Measurements from ENCODE around the gene CD1E.

Gene CD1E

GRCh38 chr1:158407092-158407491 is 53.4 kb downstream of the CD1E start:
- TF ChIP-seq CTBP1 (IDR thresholded peaks at IDR 0.05; ENCODE audit: borderline replicate concordance): no peak
- TF ChIP-seq, protein P1, sequence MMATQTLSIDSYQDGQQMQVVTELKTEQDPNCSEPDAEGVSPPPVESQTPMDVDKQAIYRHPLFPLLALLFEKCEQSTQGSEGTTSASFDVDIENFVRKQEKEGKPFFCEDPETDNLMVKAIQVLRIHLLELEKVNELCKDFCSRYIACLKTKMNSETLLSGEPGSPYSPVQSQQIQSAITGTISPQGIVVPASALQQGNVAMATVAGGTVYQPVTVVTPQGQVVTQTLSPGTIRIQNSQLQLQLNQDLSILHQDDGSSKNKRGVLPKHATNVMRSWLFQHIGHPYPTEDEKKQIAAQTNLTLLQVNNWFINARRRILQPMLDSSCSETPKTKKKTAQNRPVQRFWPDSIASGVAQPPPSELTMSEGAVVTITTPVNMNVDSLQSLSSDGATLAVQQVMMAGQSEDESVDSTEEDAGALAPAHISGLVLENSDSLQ (IDR thresholded peaks at IDR 0.05): no peak
- no peak for TF ChIP-seq LEF1 (IDR thresholded peaks at IDR 0.05; ENCODE audit: borderline replicate concordance)
- no peak for DNase-seq (ENCODE audit: extremely low spot score)
- ChIA-PET CTCF (no interaction called here), POLR2A (no interaction called here)
